Vagina (tissue), 2 donors: Measurements from ENCODE around the gene IQGAP2.

Experiments used
- CTCF ChIP-seq, 3 experiments: fragments of 450-650 bp in 2 of 3; fragments of 200-600 bp in 1 of 3; sonication (generic) in 1 of 3; IDR thresholded peaks; one replicate each; pipeline ENCODE4 v1.5.1; 2017 to 2019; ENCODE audit warnings: antibody characterized with exemption in 3 of 3, mild to moderate bottlenecking in 2 of 3, moderate library complexity in 2 of 3
- POLR2A ChIP-seq, 2 donors: fragments of 450-650 bp; IDR thresholded peaks; one replicate each; pipeline ENCODE4 v1.6.1; 2017; ENCODE audit warnings: antibody characterized with exemption in 2 of 2, mild to moderate bottlenecking in 2 of 2, moderate library complexity in 2 of 2
- POLR2AphosphoS5 ChIP-seq, 2 donors: sonication (generic); formaldehyde crosslinking; IDR thresholded peaks; one replicate each; pipeline ENCODE4 v1.9.0; 2017; ENCODE audit warnings: antibody characterized with exemption in 2 of 2, mild to moderate bottlenecking in 2 of 2, low read depth in 1 of 2; ENCODE audit not compliant: insufficient read depth in 1 of 2

GRCh38 chr5:76524101-76524835, 121.2 kb downstream of the IQGAP2 start:
- TF ChIP-seq CTCF (IDR thresholded peaks at IDR 0.05) = no peak
- TF ChIP-seq POLR2A (IDR thresholded peaks at IDR 0.05) = no peak
- TF ChIP-seq POLR2AphosphoS5 (IDR thresholded peaks at IDR 0.05; ENCODE audit: insufficient read depth in 1 of 2, low read depth in 1 of 2) = no peak
